HEK293 (cell line): ENCODE measurements around the gene KCNK3.

Source experiments
- CTCF ChIA-PET: fragments of 350-600 bp; formaldehyde crosslinking; extraction: SDS; loops from one replicate; lab custom pipeline; 2021; ENCODE audit warnings: antibody characterized with exemption; lab: Yijun Ruan, JAX
- POLR2A ChIA-PET: fragments of 300-600 bp; formaldehyde crosslinking; extraction: SDS; loops from one replicate; lab custom pipeline; 2020; ENCODE audit warnings: antibody characterized with exemption, inconsistent platforms; lab: Yijun Ruan, JAX
- H3K27ac ChIP-seq: fragments of 200-500 bp; sonication (Bioruptor generic); 2 replicates; pipeline ENCODE4 v1.5.1; 2014; ENCODE audit warnings: low read depth, low read length, control low read depth, inconsistent platforms; ENCODE audit errors: extremely low read depth
- H3K36me3 ChIP-seq, 2 experiments: fragments of 200-500 bp in 1 of 2; sonication (Bioruptor generic) in 1 of 2; 1 replicate in 1 of 2; 2 replicates in 1 of 2; pipeline ENCODE4 v1.5.1; 2014 to 2017; ENCODE audit warnings: inconsistent platforms in 2 of 2, low read length in 2 of 2; ENCODE audit not compliant: control insufficient read depth in 2 of 2, insufficient read depth in 1 of 2
- H3K4me1 ChIP-seq: fragments of 200-500 bp; sonication (Bioruptor generic); 2 replicates; pipeline ENCODE4 v1.5.1; 2014; ENCODE audit warnings: mild to moderate bottlenecking, low read length, inconsistent platforms; ENCODE audit not compliant: control insufficient read depth, insufficient read depth
- H3K4me3 ChIP-seq: 2 replicates; pipeline ENCODE4 v1.5.1; 2011; ENCODE audit warnings: low read depth, mild to moderate bottlenecking, control low read depth, low read length, moderate library complexity
- H3K9me3 ChIP-seq: fragments of 200-500 bp; sonication (Bioruptor generic); 2 replicates; pipeline ENCODE4 v1.5.1; 2014; ENCODE audit warnings: low read depth, low read length, inconsistent platforms; ENCODE audit not compliant: control insufficient read depth, insufficient read depth
- KLF16 ChIP-seq: fragments of 450-650 bp; formaldehyde crosslinking; IDR thresholded peaks from 2 replicates; pipeline ENCODE4 v1.5.1; 2017; ENCODE audit warnings: missing biosample characterization, missing genetic modification characterization
- OSR2 ChIP-seq: fragments of 450-650 bp; formaldehyde crosslinking; IDR thresholded peaks from 2 replicates; pipeline ENCODE4 v1.5.1; 2016; ENCODE audit warnings: missing biosample characterization, missing genetic modification characterization
- RBAK ChIP-seq: fragments of 450-650 bp; formaldehyde crosslinking; IDR thresholded peaks from 2 replicates; pipeline ENCODE4 v1.5.1; 2016; ENCODE audit warnings: missing biosample characterization, missing genetic modification characterization
- WT1 ChIP-seq: fragments of 450-650 bp; formaldehyde crosslinking; IDR thresholded peaks from 2 replicates; pipeline ENCODE4 v1.5.1; 2016; ENCODE audit warnings: missing biosample characterization, missing genetic modification characterization
- ZBTB26 ChIP-seq: fragments of 450-650 bp; formaldehyde crosslinking; optimal IDR thresholded peaks from 2 replicates; pipeline ENCODE3; 2016; ENCODE audit warnings: missing biosample characterization, mild to moderate bottlenecking, missing genetic modification characterization
- ZBTB49 ChIP-seq: fragments of 450-650 bp; formaldehyde crosslinking; IDR thresholded peaks from 2 replicates; pipeline ENCODE4 v1.5.1; 2016; ENCODE audit warnings: missing biosample characterization, missing genetic modification characterization, low read depth
- ZBTB6 ChIP-seq: fragments of 450-650 bp; formaldehyde crosslinking; IDR thresholded peaks from 2 replicates; pipeline ENCODE4 v1.5.1; 2017; ENCODE audit warnings: missing biosample characterization, missing genetic modification characterization
- ZFHX2 ChIP-seq: fragments of 450-650 bp; formaldehyde crosslinking; conservative IDR thresholded peaks from 2 replicates; pipeline ENCODE4 v1.5.1; 2016; ENCODE audit warnings: missing biosample characterization, missing genetic modification characterization
- ZFP69B ChIP-seq: fragments of 450-650 bp; formaldehyde crosslinking; IDR thresholded peaks from 2 replicates; pipeline ENCODE4 v1.5.1; 2016; ENCODE audit warnings: missing biosample characterization, missing genetic modification characterization
- ZNF140 ChIP-seq: fragments of 450-650 bp; formaldehyde crosslinking; IDR thresholded peaks from 2 replicates; pipeline ENCODE4 v1.5.1; 2016; ENCODE audit warnings: missing biosample characterization, missing genetic modification characterization
- ZNF174 ChIP-seq: fragments of 450-650 bp; formaldehyde crosslinking; IDR thresholded peaks from 2 replicates; pipeline ENCODE4 v1.5.0; 2017; ENCODE audit warnings: missing biosample characterization, mild to moderate bottlenecking, missing genetic modification characterization
- ZNF202 ChIP-seq: fragments of 450-650 bp; formaldehyde crosslinking; IDR thresholded peaks from 2 replicates; pipeline ENCODE4 v1.5.1; 2016; ENCODE audit warnings: missing biosample characterization, missing genetic modification characterization, borderline replicate concordance
- ZNF23 ChIP-seq: fragments of 450-650 bp; formaldehyde crosslinking; IDR thresholded peaks from 2 replicates; pipeline ENCODE4 v1.5.1; 2016; ENCODE audit warnings: missing biosample characterization, missing genetic modification characterization, borderline replicate concordance
- ZNF239 ChIP-seq: fragments of 450-650 bp; formaldehyde crosslinking; IDR thresholded peaks from 2 replicates; pipeline ENCODE4 v1.5.1; 2016; ENCODE audit warnings: missing biosample characterization, missing genetic modification characterization
- ZNF302 ChIP-seq: fragments of 450-650 bp; formaldehyde crosslinking; IDR thresholded peaks from 2 replicates; pipeline ENCODE4 v1.5.1; 2016; ENCODE audit warnings: missing biosample characterization, missing genetic modification characterization, low read depth
- ZNF404 ChIP-seq: fragments of 450-650 bp; formaldehyde crosslinking; IDR thresholded peaks from 2 replicates; pipeline ENCODE4 v1.5.1; 2017; ENCODE audit warnings: missing biosample characterization, missing genetic modification characterization
- ZNF596 ChIP-seq: fragments of 450-650 bp; IDR thresholded peaks from 2 replicates; pipeline ENCODE4 v1.5.0; 2018; ENCODE audit warnings: missing biosample characterization, mild to moderate bottlenecking, missing genetic modification characterization, moderate library complexity
- ZNF600 ChIP-seq: fragments of 450-650 bp; formaldehyde crosslinking; IDR thresholded peaks from 2 replicates; pipeline ENCODE4 v1.5.1; 2016; ENCODE audit warnings: missing biosample characterization, missing genetic modification characterization
- ZNF645 ChIP-seq: fragments of 450-650 bp; formaldehyde crosslinking; IDR thresholded peaks from 2 replicates; pipeline ENCODE4; 2016; ENCODE audit warnings: missing biosample characterization, missing genetic modification characterization
- ZNF660 ChIP-seq: fragments of 450-650 bp; IDR thresholded peaks from 2 replicates; pipeline ENCODE4 v1.5.1; 2018; ENCODE audit warnings: missing biosample characterization, mild to moderate bottlenecking, missing genetic modification characterization
- ZNF704 ChIP-seq: fragments of 450-650 bp; formaldehyde crosslinking; IDR thresholded peaks from 2 replicates; pipeline ENCODE4 v1.5.1; 2016; ENCODE audit warnings: missing biosample characterization, missing genetic modification characterization
- ZNF747 ChIP-seq: fragments of 450-650 bp; formaldehyde crosslinking; IDR thresholded peaks from 2 replicates; pipeline ENCODE4 v1.5.1; 2016; ENCODE audit warnings: missing biosample characterization, missing genetic modification characterization

Gene KCNK3

GRCh38 chr2:26740346-26740745 is 47.8 kb downstream of the KCNK3 start:
- TF ChIP-seq ZNF174 (tag by site-specific recombination): no peak
- TF ChIP-seq ZFHX2: no peak
- no peak for TF ChIP-seq ZNF140 (tag by site-specific recombination)
- TF ChIP-seq RBAK: no peak
- no peak for TF ChIP-seq ZFP69B (tag by site-specific recombination)
- no peak for TF ChIP-seq ZNF202 (tag by site-specific recombination)
- TF ChIP-seq ZNF239: no peak
- ChIA-PET CTCF (interaction anchor here (0.6 to 3.1 kb wide), 4 partner anchors 135 to 301 kb away, joined by 3 to 15 read pairs (median 5); no protein-coding TSS in a partner anchor), POLR2A (no interaction called here)
- H3K36me3 ChIP-seq: no peaks in the 10 kb centered on the region
- no peak overlapping the region for H3K27ac ChIP-seq
- no peak overlapping the region for H3K4me3 ChIP-seq
- H3K4me1 ChIP-seq: no peaks in the 10 kb centered on the region
- H3K9me3 ChIP-seq: no peaks in the 10 kb centered on the region

- H3K36me3 ChIP-seq: no peaks in the 10 kb centered on the region
- POLR2A ChIA-PET: no interaction called here
- H3K9me3 ChIP-seq: no peaks in the 10 kb centered on the region
- no peaks in the 10 kb centered on the region for H3K4me1 ChIP-seq
- TF ChIP-seq ZNF404 (tag by site-specific recombination) (no peak), ZNF302 (tag by site-specific recombination) (no peak), OSR2 (tag by site-specific recombination) (no peak), ZBTB26 (tag by site-specific recombination) (no peak), ZNF747 (tag by site-specific recombination) (no peak), KLF16 (no peak), ZNF596 (tag by site-specific recombination) (no peak), WT1 (tag by site-specific recombination) (no peak), ZNF660 (no peak), ZNF600 (tag by site-specific recombination) (no peak), ZBTB6 (tag by site-specific recombination) (no peak), ZNF704 (tag by site-specific recombination) (no peak), ZBTB49 (tag by site-specific recombination) (no peak), ZNF23 (tag by site-specific recombination) (no peak), ZNF645 (tag by site-specific recombination) (no peak)
- CTCF ChIA-PET: interaction anchor here (0.6 to 3.1 kb wide), 4 partner anchors 135 to 302 kb away, joined by 3 to 15 read pairs (median 4); no protein-coding TSS in a partner anchor
- no peak overlapping the region for H3K27ac ChIP-seq
- no peak overlapping the region for H3K4me3 ChIP-seq
Observed at GRCh38 chr2:26740890-26741302, 48.4 kb downstream of the KCNK3 start.
